K562 (cell line): ENCODE results near the gene SPATA3. TPM values are rescaled to one million over a fixed set of nuclear protein-coding genes. Genes with fewer than 3 reads are reported as not detected.

Source experiments
- CREBBP ChIP-seq: IDR thresholded peaks from one replicate; pipeline ENCODE4 v1.6.1; 2012; ENCODE audit warnings: low read depth, mild to moderate bottlenecking, control low read depth, inconsistent platforms, low read length
- HIVEP1 ChIP-seq: fragments of 250-450 bp; sonication (Bioruptor Pico); IDR thresholded peaks from 2 replicates; pipeline ENCODE4 v1.4.0; 2020; ENCODE audit warnings: mild to moderate bottlenecking
- KLF16 ChIP-seq: IDR thresholded peaks from 2 replicates; pipeline ENCODE4 v1.6.1; 2016; ENCODE audit warnings: antibody characterized with exemption
- MEF2A ChIP-seq: IDR thresholded peaks from 2 replicates; pipeline ENCODE4 v1.6.1; 2011; ENCODE audit warnings: low read depth, mild to moderate bottlenecking, low read length, moderate library complexity; ENCODE audit not compliant: control insufficient read depth
- PHF21A ChIP-seq: fragments of 450-650 bp; IDR thresholded peaks from 2 replicates; pipeline ENCODE4 v1.6.1; 2017; ENCODE audit warnings: low read depth, borderline replicate concordance
- RAD21 ChIP-seq, 2 experiments: fragments of 250-450 bp in 1 of 2; fragments of 450-650 bp in 1 of 2; sonication (Bioruptor Pico) in 1 of 2; formaldehyde crosslinking in 1 of 2; IDR thresholded peaks in 1 of 2; conservative IDR thresholded peaks in 1 of 2; 2 replicates each; pipeline versions ENCODE4 v1.4.0 to v1.8.0; 2020 to 2022; ENCODE audit warnings: mild to moderate bottlenecking in 2 of 2, moderate library complexity in 1 of 2
- RBM17 ChIP-seq: fragments of 200-400 bp; formaldehyde crosslinking; IDR thresholded peaks from 2 replicates; pipeline ENCODE4 v1.6.1; 2017; ENCODE audit warnings: low read depth, mild to moderate bottlenecking, low read length, borderline replicate concordance
- SIRT6 ChIP-seq: IDR thresholded peaks from one replicate; pipeline ENCODE4 v1.6.1; 2012; ENCODE audit warnings: low read depth, mild to moderate bottlenecking, control low read depth, inconsistent platforms, low read length, moderate library complexity
- TEAD1 ChIP-seq, 2 experiments: fragments of 450-650 bp in 1 of 2; sonication (generic) in 1 of 2; formaldehyde crosslinking; IDR thresholded peaks; 2 replicates each; pipeline versions ENCODE4 v1.4.0 to v1.8.0; 2020 to 2022; ENCODE audit warnings: mild to moderate bottlenecking in 2 of 2, missing genetic modification reagents in 1 of 2
- polyA plus RNA-seq, 8 experiments: library from polyadenylated mRNA; depleted of rRNA in 4 of 8; stranded (reverse) in 5 of 8; unstranded in 3 of 8; fragments of >200 nt; fragmentation: Nextera tagmentation in 2 of 8; fragmentation: Illumina TruSeq in 1 of 8; extraction: Ambion mirVana in 2 of 8; extraction: Trizol in 1 of 8; gene quantifications; 2 replicates each; pipeline versions ENCODE4 v1.2.1 to v1.2.3, GENCODE V29; 2011 to 2014; ENCODE audit warnings: inconsistent platforms in 1 of 8, missing spikeins in 1 of 8
- total RNA-seq, 7 experiments: library from RNA; depleted of rRNA in 6 of 7; stranded (reverse); fragments of >200 nt in 6 of 7; fragmentation: Illumina TruSeq in 2 of 7; extraction: Trizol in 2 of 7; gene quantifications; 2 replicates each; pipeline versions ENCODE4 v1.2.1 to v1.2.3, GENCODE V29; 2011 to 2021; ENCODE audit warnings: low replicate concordance in 1 of 7
- TF ChIP-seq, protein P1 (sequence below): fragments of 450-650 bp; IDR thresholded peaks from 2 replicates; pipeline ENCODE4 v1.7.1; 2018; ENCODE audit warnings: mild to moderate bottlenecking, low read depth; ENCODE audit not compliant: partially characterized antibody
- TF ChIP-seq, protein P2 (sequence below): sonication (generic); formaldehyde crosslinking; IDR thresholded peaks from 2 replicates; pipeline ENCODE4 v1.8.1; 2023; ENCODE audit warnings: mild to moderate bottlenecking, missing genetic modification reagents

The SPATA3 gene
- total and polyA plus RNA-seq, 9 of the 15 experiments (the other 6 are each of a cell fraction or from before 2014, with no cell fraction given) = not detected

DNA sequence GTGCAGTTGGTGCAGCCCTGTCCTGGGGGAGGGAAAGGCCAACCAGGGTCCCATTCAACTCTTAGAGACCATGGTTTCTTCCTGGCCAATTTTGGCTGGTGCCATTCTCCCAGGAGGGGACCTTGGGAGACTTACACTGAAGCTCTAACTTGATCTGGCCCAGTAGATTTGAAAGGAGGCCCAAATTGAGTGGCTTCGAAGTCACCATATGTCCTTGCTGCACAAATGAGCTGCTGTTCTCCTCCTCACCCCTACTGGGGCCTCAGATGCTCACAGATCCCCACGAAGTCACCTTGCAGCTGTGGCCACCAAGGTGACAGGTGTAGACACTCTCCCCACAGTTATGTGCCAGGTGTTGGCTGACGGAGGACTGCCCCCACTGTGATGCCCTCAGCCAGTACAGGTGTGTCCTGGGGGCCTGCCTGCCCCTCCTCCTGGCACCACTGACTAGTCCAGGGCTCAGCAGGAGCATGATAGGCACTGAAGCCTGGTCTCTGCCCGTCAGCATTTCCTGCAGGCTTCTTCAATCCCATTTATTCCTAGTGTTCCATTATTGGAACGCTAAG is 36.7 kb downstream of the SPATA3 start (continued):
- TF ChIP-seq, protein P1, sequence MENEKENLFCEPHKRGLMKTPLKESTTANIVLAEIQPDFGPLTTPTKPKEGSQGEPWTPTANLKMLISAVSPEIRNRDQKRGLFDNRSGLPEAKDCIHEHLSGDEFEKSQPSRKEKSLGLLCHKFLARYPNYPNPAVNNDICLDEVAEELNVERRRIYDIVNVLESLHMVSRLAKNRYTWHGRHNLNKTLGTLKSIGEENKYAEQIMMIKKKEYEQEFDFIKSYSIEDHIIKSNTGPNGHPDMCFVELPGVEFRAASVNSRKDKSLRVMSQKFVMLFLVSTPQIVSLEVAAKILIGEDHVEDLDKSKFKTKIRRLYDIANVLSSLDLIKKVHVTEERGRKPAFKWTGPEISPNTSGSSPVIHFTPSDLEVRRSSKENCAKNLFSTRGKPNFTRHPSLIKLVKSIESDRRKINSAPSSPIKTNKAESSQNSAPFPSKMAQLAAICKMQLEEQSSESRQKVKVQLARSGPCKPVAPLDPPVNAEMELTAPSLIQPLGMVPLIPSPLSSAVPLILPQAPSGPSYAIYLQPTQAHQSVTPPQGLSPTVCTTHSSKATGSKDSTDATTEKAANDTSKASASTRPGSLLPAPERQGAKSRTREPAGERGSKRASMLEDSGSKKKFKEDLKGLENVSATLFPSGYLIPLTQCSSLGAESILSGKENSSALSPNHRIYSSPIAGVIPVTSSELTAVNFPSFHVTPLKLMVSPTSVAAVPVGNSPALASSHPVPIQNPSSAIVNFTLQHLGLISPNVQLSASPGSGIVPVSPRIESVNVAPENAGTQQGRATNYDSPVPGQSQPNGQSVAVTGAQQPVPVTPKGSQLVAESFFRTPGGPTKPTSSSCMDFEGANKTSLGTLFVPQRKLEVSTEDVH = no peak
- TF ChIP-seq RBM17 (no peak), MEF2A (no peak), TEAD1 (CRISPR knock-in tag; IDR thresholded peaks at IDR 0.05) (no peak), HIVEP1 (CRISPR knock-in tag) (no peak), PHF21A (no peak), SIRT6 (no peak), KLF16 (no peak), RAD21 (CRISPR knock-in tag; conservative IDR thresholded peaks at IDR 0.05 in 1 of 2, IDR thresholded peaks at IDR 0.05 in 1 of 2) (no peak), CREBBP (no peak)
- TF ChIP-seq, protein P2, sequence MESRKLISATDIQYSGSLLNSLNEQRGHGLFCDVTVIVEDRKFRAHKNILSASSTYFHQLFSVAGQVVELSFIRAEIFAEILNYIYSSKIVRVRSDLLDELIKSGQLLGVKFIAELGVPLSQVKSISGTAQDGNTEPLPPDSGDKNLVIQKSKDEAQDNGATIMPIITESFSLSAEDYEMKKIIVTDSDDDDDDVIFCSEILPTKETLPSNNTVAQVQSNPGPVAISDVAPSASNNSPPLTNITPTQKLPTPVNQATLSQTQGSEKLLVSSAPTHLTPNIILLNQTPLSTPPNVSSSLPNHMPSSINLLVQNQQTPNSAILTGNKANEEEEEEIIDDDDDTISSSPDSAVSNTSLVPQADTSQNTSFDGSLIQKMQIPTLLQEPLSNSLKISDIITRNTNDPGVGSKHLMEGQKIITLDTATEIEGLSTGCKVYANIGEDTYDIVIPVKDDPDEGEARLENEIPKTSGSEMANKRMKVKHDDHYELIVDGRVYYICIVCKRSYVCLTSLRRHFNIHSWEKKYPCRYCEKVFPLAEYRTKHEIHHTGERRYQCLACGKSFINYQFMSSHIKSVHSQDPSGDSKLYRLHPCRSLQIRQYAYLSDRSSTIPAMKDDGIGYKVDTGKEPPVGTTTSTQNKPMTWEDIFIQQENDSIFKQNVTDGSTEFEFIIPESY (CRISPR knock-in tag) = no peak
